PC-3 (cell line): ENCODE data around the gene SNAPC2. TPM values are rescaled to one million over a fixed set of nuclear protein-coding genes. Genes with fewer than 3 reads are reported as not detected.
"Not testable (repeated sequence)": the region's sequence is repeated elsewhere in the genome, so short reads cannot be mapped to it uniquely, and the experiment has no call there.

Experiments
- ATAC-seq: fragments of 200-7000 bp; cut with Tn5 transposase; 2 replicates; pipeline ENCODE4 v1.9.1; 2020; ENCODE audit warnings: mild to moderate bottlenecking, moderate library complexity
- BruUV-seq: library from RNA; stranded (reverse); fragments of 400-500 nt; replicated peaks from 2 replicates; lab custom pipeline; 2021; lab: Mats Ljungman, UMichigan
- CTCF ChIA-PET: fragments of 300-600 bp; sonication (Branson Sonifier 250); formaldehyde crosslinking; loops from one replicate; lab custom pipeline; 2022; ENCODE audit warnings: antibody characterized with exemption; lab: Charles Lee
- POLR2A ChIA-PET: fragments of 300-600 bp; sonication (Branson Sonifier 250); formaldehyde crosslinking; loops from one replicate; lab custom pipeline; 2022; ENCODE audit warnings: antibody characterized with exemption; ENCODE audit not compliant: unreplicated experiment; lab: Charles Lee
- DNase-seq: peaks from one replicate; pipeline ENCODE4 v3.0.0-alpha.2; 2015
- H2AFZ ChIP-seq: fragments of 300-600 bp; sonication (generic); 2 replicates; pipeline ENCODE4 v1.6.0; 2016; ENCODE audit warnings: antibody characterized with exemption, low read length
- H3F3A ChIP-seq: fragments of 300-600 bp; sonication (generic); one replicate; pipeline ENCODE4 v1.6.0; 2017; ENCODE audit warnings: antibody characterized with exemption, low read length, control low read depth, mild to moderate bottlenecking; ENCODE audit not compliant: unreplicated experiment
- H3K27ac ChIP-seq: fragments of 300-600 bp; sonication (generic); 2 replicates; pipeline ENCODE4 v1.5.1; 2016; ENCODE audit warnings: mild to moderate bottlenecking, low read length
- H3K27me3 ChIP-seq: fragments of 300-600 bp; sonication (generic); 2 replicates; pipeline ENCODE4 v1.6.1; 2016; ENCODE audit warnings: low read length, mixed read lengths
- H3K36me3 ChIP-seq: fragments of 300-600 bp; sonication (generic); 2 replicates; pipeline ENCODE4 v1.6.1; 2016; ENCODE audit warnings: low read depth, mixed run types, low read length, mixed read lengths
- H3K4me1 ChIP-seq: fragments of 300-600 bp; sonication (generic); 2 replicates; pipeline ENCODE4 v1.5.1; 2016; ENCODE audit warnings: low read length; ENCODE audit not compliant: insufficient read depth
- H3K4me2 ChIP-seq: fragments of 300-600 bp; sonication (generic); 2 replicates; pipeline ENCODE4 v1.6.0; 2016; ENCODE audit warnings: low read length
- H3K4me3 ChIP-seq: fragments of 300-600 bp; sonication (generic); 2 replicates; pipeline ENCODE4 v1.5.1; 2016; ENCODE audit warnings: mild to moderate bottlenecking, low read length, mixed read lengths
- H3K79me2 ChIP-seq: fragments of 300-600 bp; sonication (generic); 2 replicates; pipeline ENCODE4 v1.6.1; 2017; ENCODE audit warnings: low read length, mixed read lengths
- H3K9ac ChIP-seq: fragments of 300-600 bp; sonication (generic); 2 replicates; pipeline ENCODE4 v1.6.0; 2016; ENCODE audit warnings: mild to moderate bottlenecking, low read length
- H3K9me2 ChIP-seq: fragments of 300-600 bp; sonication (generic); replicated peaks from 2 replicates; pipeline ENCODE4 v1.6.1; 2016; ENCODE audit warnings: mixed run types, low read length, mixed read lengths
- H3K9me3 ChIP-seq: fragments of 300-600 bp; sonication (generic); 2 replicates; pipeline ENCODE4 v1.6.1; 2016; ENCODE audit warnings: low read length, mixed read lengths
- H4K20me1 ChIP-seq: fragments of 300-600 bp; sonication (generic); 2 replicates; pipeline ENCODE4 v1.6.1; 2016; ENCODE audit warnings: low read length, mixed read lengths
- CTCF ChIP-seq: fragments of 300-600 bp; sonication (generic); conservative IDR thresholded peaks from 2 replicates; pipeline ENCODE4 v1.5.1; 2017; ENCODE audit warnings: antibody characterized with exemption, low read depth, mild to moderate bottlenecking, low read length
- EZH2 ChIP-seq: fragments of 300-600 bp; sonication (generic); IDR thresholded peaks from one replicate; pipeline ENCODE4 v1.6.1; 2017; ENCODE audit warnings: antibody characterized with exemption, mild to moderate bottlenecking, low read length; ENCODE audit not compliant: unreplicated experiment
- EZH2phosphoT487 ChIP-seq: fragments of 300-600 bp; sonication (generic); IDR thresholded peaks from 2 replicates; pipeline ENCODE4 v1.6.1; 2018; ENCODE audit warnings: mild to moderate bottlenecking, antibody characterized with exemption, low read length, borderline replicate concordance
- intact Hi-C: fragments of 100-400 bp; cut with micrococcal nuclease; formaldehyde crosslinking; loops from 2 replicates; pipeline ENCODE4 v1.9.0; 2023
- total RNA-seq: library from RNA; depleted of rRNA; stranded (reverse); fragments of >200 nt; gene quantifications from 2 replicates; pipeline ENCODE4 v1.2.3, GENCODE V29; 2014

SNAPC2 gene
- total RNA-seq, 1 experiment from 2014 or later: 40.1 TPM

DNA sequence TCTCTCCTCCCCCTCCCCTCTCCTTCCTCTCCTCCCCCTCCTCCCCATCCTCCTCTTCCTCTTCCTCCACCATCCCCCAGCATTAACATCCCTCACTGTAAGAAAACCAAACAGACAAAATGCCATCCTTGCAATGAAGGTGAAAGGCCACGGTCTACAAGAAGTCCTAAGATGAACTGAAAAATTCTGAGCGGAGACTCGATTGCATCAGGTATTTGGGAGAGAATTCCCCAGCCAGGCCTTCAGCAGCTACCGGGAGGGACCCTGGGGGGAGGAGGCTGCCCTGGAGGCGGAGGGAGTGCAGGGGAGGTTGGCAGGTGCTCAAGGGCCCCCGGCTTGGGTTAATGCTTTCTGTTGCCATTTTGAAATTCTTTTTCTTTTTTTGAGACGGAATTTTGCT, 33.4 kb downstream of the SNAPC2 start:
- Histone ChIP-seq H3K9me3 (no peaks in the 10 kb centered on the region), H3K9ac (no peak overlapping the region), H3K36me3 (peaks cover 2% of the 10 kb centered on the region; the same call in 1 of the 2 replicates), H3K27ac (no peak overlapping the region), H3K9me2 (no peaks in the 10 kb centered on the region), H3K4me3 (no peak overlapping the region), H3K79me2 (no peaks in the 10 kb centered on the region), H3K4me1 (peaks cover 9% of the 10 kb centered on the region), H3F3A (no peaks in the 10 kb centered on the region), H2AFZ (no peak overlapping the region), H4K20me1 (no peaks in the 10 kb centered on the region), H3K4me2 (no peak overlapping the region), H3K27me3 (no peaks in the 10 kb centered on the region)
- BruUV-seq: no TSS peak
- intact Hi-C loops: no loop called here
- ChIA-PET POLR2A (no interaction called here), CTCF (no interaction called here)
- ATAC-seq: no peak
- TF ChIP-seq EZH2 (no peak), CTCF (no peak), EZH2phosphoT487 (no peak)
- no peak for DNase-seq

DNA sequence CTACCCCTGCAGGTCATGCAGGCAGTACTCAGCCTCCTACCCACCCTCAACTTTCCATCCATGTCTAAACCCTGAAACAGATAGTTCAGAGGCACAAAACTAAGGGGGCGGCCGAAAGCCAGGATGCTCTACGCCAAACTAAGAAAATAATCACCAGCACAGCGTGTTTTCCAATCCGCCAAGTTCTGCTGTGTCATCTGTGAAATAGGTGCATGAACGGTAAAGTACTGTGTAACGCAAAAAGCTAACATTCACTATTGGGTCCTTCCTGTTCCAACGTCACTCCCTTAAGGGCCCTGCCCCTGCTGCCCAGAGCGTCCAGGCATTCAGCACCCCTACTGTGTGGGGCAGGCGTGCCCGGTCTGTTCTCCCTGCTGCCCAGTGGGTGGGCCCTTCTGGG, 35.6 kb downstream of the SNAPC2 start:
- Histone ChIP-seq H3K27ac (no peak overlapping the region), H2AFZ (no peak overlapping the region), H3K79me2 (no peaks in the 10 kb centered on the region), H3F3A (peaks cover 7% of the 10 kb centered on the region), H3K4me3 (no peak overlapping the region), H3K4me2 (no peak overlapping the region), H3K36me3 (peaks cover 8% of the 10 kb centered on the region; the same call in 1 of the 2 replicates), H3K9me2 (no peaks in the 10 kb centered on the region), H4K20me1 (no peaks in the 10 kb centered on the region), H3K9me3 (no peaks in the 10 kb centered on the region), H3K27me3 (no peaks in the 10 kb centered on the region), H3K9ac (no peak overlapping the region), H3K4me1 (peaks cover 9% of the 10 kb centered on the region)
- POLR2A ChIA-PET: no interaction called here
- intact Hi-C loops: no loop called here
- DNase-seq (no peak), ATAC-seq (no peak)
- TF ChIP-seq EZH2 (no peak), CTCF (no peak), EZH2phosphoT487 (no peak)
- no TSS peak for BruUV-seq
- CTCF ChIA-PET: no interaction called here

- ATAC-seq (no peak), DNase-seq (no peak)
- no peaks in the 10 kb centered on the region for H3K27me3 ChIP-seq
- H3K9me2 ChIP-seq: no peaks in the 10 kb centered on the region
- H3F3A ChIP-seq: peaks cover 7% of the 10 kb centered on the region
- no peak overlapping the region for H2AFZ ChIP-seq
- BruUV-seq: no TSS peak
- H3K79me2 ChIP-seq: no peaks in the 10 kb centered on the region
- H3K9ac ChIP-seq: no peak overlapping the region
- H4K20me1 ChIP-seq: no peaks in the 10 kb centered on the region
- TF ChIP-seq EZH2phosphoT487 (no peak), CTCF (no peak), EZH2 (no peak)
- H3K36me3 ChIP-seq: peaks cover 34% of the 10 kb centered on the region; the same call in 1 of the 2 replicates
- H3K4me1 ChIP-seq: no peaks in the 10 kb centered on the region
- no peak overlapping the region for H3K4me3 ChIP-seq
- H3K27ac ChIP-seq: no peak overlapping the region
- intact Hi-C loops: no loop called here
- ChIA-PET POLR2A (interaction anchor here (0.7 kb wide), 1 partner anchor 109 kb away, joined by 3 read pairs; no protein-coding TSS in a partner anchor), CTCF (no interaction called here)
- H3K9me3 ChIP-seq: no peaks in the 10 kb centered on the region
- H3K4me2 ChIP-seq: no peak overlapping the region
Measured at GRCh38 chr19:7959211-7959610, 39.1 kb downstream of the SNAPC2 start.

DNA sequence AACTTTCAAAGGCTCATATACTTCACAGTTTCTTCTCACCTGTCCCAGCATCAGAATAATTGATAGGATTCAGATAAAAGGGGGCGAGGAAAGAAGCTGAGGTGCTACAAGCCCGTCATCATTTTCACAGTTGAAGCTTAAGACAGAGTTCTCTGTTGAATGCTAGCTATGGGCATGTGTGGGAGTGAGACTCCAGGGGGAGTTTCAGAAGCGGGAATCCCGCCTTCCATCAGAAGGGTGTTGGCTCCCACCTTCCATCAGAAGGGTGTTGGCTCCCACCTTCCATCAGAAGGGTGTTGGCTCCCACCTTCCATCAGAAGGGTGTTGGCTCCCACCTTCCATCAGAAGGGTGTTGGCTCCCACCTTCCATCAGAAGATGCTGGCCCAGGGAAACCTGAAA, 40.9 kb downstream of the SNAPC2 start:
- DNase-seq, H3K27me3 ChIP-seq, POLR2A ChIA-PET, CTCF ChIA-PET, ATAC-seq, intact Hi-C loops, H3K79me2 ChIP-seq, BruUV-seq, H3K9me3 ChIP-seq, H2AFZ ChIP-seq, H3K27ac ChIP-seq, H3K4me3 ChIP-seq, H3F3A ChIP-seq, H3K9ac ChIP-seq, H4K20me1 ChIP-seq, H3K4me2 ChIP-seq, H3K9me2 ChIP-seq, H3K4me1 ChIP-seq: not testable (repeated sequence)
- peaks cover 44% of the 10 kb centered on the region for H3K36me3 ChIP-seq
